ENCODE measurements around the gene CACNA1E.

DNA sequence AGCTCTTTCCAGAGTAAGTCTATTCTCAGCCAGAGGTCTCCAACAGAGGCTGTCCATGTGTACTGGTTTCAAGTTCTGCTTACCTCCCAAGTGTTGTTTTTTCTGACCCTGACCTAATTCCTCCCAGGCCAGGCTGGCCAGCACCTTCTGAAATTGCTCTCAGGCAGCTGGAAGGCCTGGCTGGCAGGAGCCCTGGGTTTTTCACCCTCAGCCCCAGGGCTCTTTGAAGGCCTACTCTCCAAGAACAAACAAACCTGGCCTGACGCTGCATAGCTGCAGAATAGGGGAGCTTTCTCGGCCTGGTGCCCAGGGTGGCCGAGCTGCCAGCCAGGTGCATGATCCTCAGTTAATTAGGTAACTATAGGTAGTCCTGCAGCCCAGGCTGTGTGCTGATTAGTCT is 147.5 kb downstream of the CACNA1E start:
- TF ChIP-seq, protein P1, sequence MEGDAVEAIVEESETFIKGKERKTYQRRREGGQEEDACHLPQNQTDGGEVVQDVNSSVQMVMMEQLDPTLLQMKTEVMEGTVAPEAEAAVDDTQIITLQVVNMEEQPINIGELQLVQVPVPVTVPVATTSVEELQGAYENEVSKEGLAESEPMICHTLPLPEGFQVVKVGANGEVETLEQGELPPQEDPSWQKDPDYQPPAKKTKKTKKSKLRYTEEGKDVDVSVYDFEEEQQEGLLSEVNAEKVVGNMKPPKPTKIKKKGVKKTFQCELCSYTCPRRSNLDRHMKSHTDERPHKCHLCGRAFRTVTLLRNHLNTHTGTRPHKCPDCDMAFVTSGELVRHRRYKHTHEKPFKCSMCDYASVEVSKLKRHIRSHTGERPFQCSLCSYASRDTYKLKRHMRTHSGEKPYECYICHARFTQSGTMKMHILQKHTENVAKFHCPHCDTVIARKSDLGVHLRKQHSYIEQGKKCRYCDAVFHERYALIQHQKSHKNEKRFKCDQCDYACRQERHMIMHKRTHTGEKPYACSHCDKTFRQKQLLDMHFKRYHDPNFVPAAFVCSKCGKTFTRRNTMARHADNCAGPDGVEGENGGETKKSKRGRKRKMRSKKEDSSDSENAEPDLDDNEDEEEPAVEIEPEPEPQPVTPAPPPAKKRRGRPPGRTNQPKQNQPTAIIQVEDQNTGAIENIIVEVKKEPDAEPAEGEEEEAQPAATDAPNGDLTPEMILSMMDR (IDR thresholded peaks at IDR 0.05) = no peak
- no peak for TF ChIP-seq POLR2A (IDR thresholded peaks at IDR 0.05)
